ENCODE data around the gene C2CD3. TPM values are rescaled to one million over a fixed set of nuclear protein-coding genes. Genes with fewer than 3 reads are reported as not detected.
"Not testable (repeated sequence)": the region's sequence is repeated elsewhere in the genome, so short reads cannot be mapped to it uniquely, and the experiment has no call there.

The C2CD3 gene
- total RNA-seq, 1 donor from 2014 or later, result 53.7 TPM

GRCh38 chr11:74069146-74070046 is 101.4 kb downstream of the C2CD3 start:
- no peaks in the 10 kb centered on the region for H3K4me1 ChIP-seq (ENCODE audit: insufficient read depth, low read length)
- H3K9me3 ChIP-seq (ENCODE audit: insufficient read depth, low read depth, low read length), result no peaks in the 10 kb centered on the region
- H2AFZ ChIP-seq (ENCODE audit: low read depth, low read length), result no peak overlapping the region
- H3K27ac Mint-ChIP-seq (ENCODE audit: unreplicated experiment), result no peak overlapping the region
- no peaks in the 10 kb centered on the region for H4K20me1 ChIP-seq (ENCODE audit: insufficient read depth, low read length)
- no peak overlapping the region for H3K4me2 ChIP-seq (ENCODE audit: low read length)
- DNase-seq (ENCODE audit: low read depth) (no peak), FAIRE-seq (no peak)
- H3K36me3 Mint-ChIP-seq (ENCODE audit: low read depth, unreplicated experiment), result peaks cover 18% of the 10 kb centered on the region
- H3K79me2 ChIP-seq (ENCODE audit: insufficient read depth, low read length), result no peaks in the 10 kb centered on the region
- no peak overlapping the region for H3K4me3 Mint-ChIP-seq (ENCODE audit: unreplicated experiment)
- H3K36me3 ChIP-seq (ENCODE audit: insufficient read depth, low read length), result peaks cover 17% of the 10 kb centered on the region
- no peaks in the 10 kb centered on the region for H3K27me3 ChIP-seq (ENCODE audit: insufficient read depth, low read length)
- no peak overlapping the region for H3K27ac ChIP-seq (ENCODE audit: low read depth, low read length)
- H3K9me3 Mint-ChIP-seq (ENCODE audit: unreplicated experiment), result peaks cover 2% of the 10 kb centered on the region
- H3K4me3 ChIP-seq (ENCODE audit: insufficient read depth, low read depth, low read length), result no peak overlapping the region
- TF ChIP-seq CTCF (IDR thresholded peaks at IDR 0.05; ENCODE audit: insufficient read depth, low read depth, low read length), result no peak
- TF ChIP-seq EZH2 (IDR thresholded peaks at IDR 0.05; ENCODE audit: insufficient read depth, low read length), result no peak
- H3K4me1 Mint-ChIP-seq (ENCODE audit: low read depth, unreplicated experiment), result peaks cover 2% of the 10 kb centered on the region
- no peak overlapping the region for H3K9ac ChIP-seq (ENCODE audit: low read length)
- H3K27me3 Mint-ChIP-seq (ENCODE audit: low read depth, unreplicated experiment), result no peaks in the 10 kb centered on the region

- H4K20me1 ChIP-seq (ENCODE audit: insufficient read depth, low read length); H3K4me3 ChIP-seq (ENCODE audit: insufficient read depth, low read depth, low read length); H2AFZ ChIP-seq (ENCODE audit: low read depth, low read length); H3K9ac ChIP-seq (ENCODE audit: low read length); DNase-seq (ENCODE audit: low read depth); H3K9me3 Mint-ChIP-seq (ENCODE audit: unreplicated experiment); H3K27ac ChIP-seq (ENCODE audit: low read depth, low read length); H3K4me2 ChIP-seq (ENCODE audit: low read length); H3K27me3 ChIP-seq (ENCODE audit: insufficient read depth, low read length); H3K4me1 Mint-ChIP-seq (ENCODE audit: low read depth, unreplicated experiment); H3K27me3 Mint-ChIP-seq (ENCODE audit: low read depth, unreplicated experiment); FAIRE-seq; H3K36me3 ChIP-seq (ENCODE audit: insufficient read depth, low read length); H3K4me3 Mint-ChIP-seq (ENCODE audit: unreplicated experiment); H3K79me2 ChIP-seq (ENCODE audit: insufficient read depth, low read length); H3K27ac Mint-ChIP-seq (ENCODE audit: unreplicated experiment); H3K9me3 ChIP-seq (ENCODE audit: insufficient read depth, low read depth, low read length); H3K4me1 ChIP-seq (ENCODE audit: insufficient read depth, low read length): not testable (repeated sequence)
- H3K36me3 Mint-ChIP-seq (ENCODE audit: low read depth, unreplicated experiment), result peaks cover 18% of the 10 kb centered on the region
These were observed 104.1 kb downstream of the C2CD3 start for GRCh38 chr11:74066663-74067062.

GRCh38 chr11:74065534-74065933 is 105.3 kb downstream of the C2CD3 start:
- H3K36me3 ChIP-seq (ENCODE audit: insufficient read depth, low read length); H3K4me3 ChIP-seq (ENCODE audit: insufficient read depth, low read depth, low read length); H3K27me3 ChIP-seq (ENCODE audit: insufficient read depth, low read length); H3K4me2 ChIP-seq (ENCODE audit: low read length); H3K27ac ChIP-seq (ENCODE audit: low read depth, low read length); H3K79me2 ChIP-seq (ENCODE audit: insufficient read depth, low read length); H3K27me3 Mint-ChIP-seq (ENCODE audit: low read depth, unreplicated experiment); DNase-seq (ENCODE audit: low read depth); H4K20me1 ChIP-seq (ENCODE audit: insufficient read depth, low read length); H3K27ac Mint-ChIP-seq (ENCODE audit: unreplicated experiment); H3K4me3 Mint-ChIP-seq (ENCODE audit: unreplicated experiment); H3K9me3 Mint-ChIP-seq (ENCODE audit: unreplicated experiment); FAIRE-seq; H3K4me1 ChIP-seq (ENCODE audit: insufficient read depth, low read length); H3K4me1 Mint-ChIP-seq (ENCODE audit: low read depth, unreplicated experiment); H2AFZ ChIP-seq (ENCODE audit: low read depth, low read length); H3K9me3 ChIP-seq (ENCODE audit: insufficient read depth, low read depth, low read length); H3K9ac ChIP-seq (ENCODE audit: low read length): not testable (repeated sequence)
- peaks cover 15% of the 10 kb centered on the region for H3K36me3 Mint-ChIP-seq (ENCODE audit: low read depth, unreplicated experiment)

- not testable (repeated sequence) for H3K27ac Mint-ChIP-seq (ENCODE audit: unreplicated experiment); H3K4me1 Mint-ChIP-seq (ENCODE audit: low read depth, unreplicated experiment); FAIRE-seq; H3K4me2 ChIP-seq (ENCODE audit: low read length); H3K27ac ChIP-seq (ENCODE audit: low read depth, low read length); H4K20me1 ChIP-seq (ENCODE audit: insufficient read depth, low read length); H3K4me1 ChIP-seq (ENCODE audit: insufficient read depth, low read length); H2AFZ ChIP-seq (ENCODE audit: low read depth, low read length); H3K27me3 ChIP-seq (ENCODE audit: insufficient read depth, low read length); H3K9ac ChIP-seq (ENCODE audit: low read length); H3K9me3 Mint-ChIP-seq (ENCODE audit: unreplicated experiment); H3K36me3 ChIP-seq (ENCODE audit: insufficient read depth, low read length); H3K27me3 Mint-ChIP-seq (ENCODE audit: low read depth, unreplicated experiment); H3K9me3 ChIP-seq (ENCODE audit: insufficient read depth, low read depth, low read length); DNase-seq (ENCODE audit: low read depth); H3K79me2 ChIP-seq (ENCODE audit: insufficient read depth, low read length); H3K4me3 ChIP-seq (ENCODE audit: insufficient read depth, low read depth, low read length); H3K4me3 Mint-ChIP-seq (ENCODE audit: unreplicated experiment)
- H3K36me3 Mint-ChIP-seq (ENCODE audit: low read depth, unreplicated experiment), result peaks cover 16% of the 10 kb centered on the region
These were observed 107.2 kb downstream of the C2CD3 start for GRCh38 chr11:74063628-74064027.

GRCh38 chr11:74061599-74061998 is 109.2 kb downstream of the C2CD3 start:
- H3K36me3 Mint-ChIP-seq (ENCODE audit: low read depth, unreplicated experiment), result peaks cover 18% of the 10 kb centered on the region
- not testable (repeated sequence) for FAIRE-seq; H3K4me1 ChIP-seq (ENCODE audit: insufficient read depth, low read length)

More at GRCh38 chr11:74061599-74061998, 109.2 kb downstream of the C2CD3 start:
- not testable (repeated sequence) for DNase-seq (ENCODE audit: low read depth); H3K27ac Mint-ChIP-seq (ENCODE audit: unreplicated experiment); H3K9ac ChIP-seq (ENCODE audit: low read length); H2AFZ ChIP-seq (ENCODE audit: low read depth, low read length); H3K36me3 ChIP-seq (ENCODE audit: insufficient read depth, low read length); H3K9me3 Mint-ChIP-seq (ENCODE audit: unreplicated experiment); H3K9me3 ChIP-seq (ENCODE audit: insufficient read depth, low read depth, low read length); H4K20me1 ChIP-seq (ENCODE audit: insufficient read depth, low read length); H3K4me3 ChIP-seq (ENCODE audit: insufficient read depth, low read depth, low read length); H3K4me1 Mint-ChIP-seq (ENCODE audit: low read depth, unreplicated experiment); H3K79me2 ChIP-seq (ENCODE audit: insufficient read depth, low read length); H3K4me3 Mint-ChIP-seq (ENCODE audit: unreplicated experiment); H3K27me3 ChIP-seq (ENCODE audit: insufficient read depth, low read length); H3K27ac ChIP-seq (ENCODE audit: low read depth, low read length); H3K4me2 ChIP-seq (ENCODE audit: low read length); H3K27me3 Mint-ChIP-seq (ENCODE audit: low read depth, unreplicated experiment)

Data from astrocyte (in vitro differentiated cells and primary cell).